Measurements from ENCODE around the gene WBP2. TPM values are rescaled to one million over a fixed set of nuclear protein-coding genes. Genes with fewer than 3 reads are reported as not detected.

The WBP2 gene
- total RNA-seq, 1 experiment from 2014 or later, result 132 TPM

GRCh38 chr17:75799402-75799801 is 55.7 kb downstream of the WBP2 start (continued):
- TF ChIP-seq REST (IDR thresholded peaks at IDR 0.05; ENCODE audit: low read depth) (no peak), SIN3A (IDR thresholded peaks at IDR 0.05; ENCODE audit: low read depth) (no peak), CEBPB (IDR thresholded peaks at IDR 0.05; ENCODE audit: low read depth) (no peak)

- ChIA-PET RAD21 (ENCODE audit: low non-redundant PET in 1 of 2, low total read pairs in 2 of 2, uncharacterized antibody in 2 of 2, unreplicated experiment in 2 of 2) (interaction anchor here in 1 of 2 experiments (0.6 kb wide), 1 partner anchor 26 kb away, joined by 4 read pairs; no protein-coding TSS in a partner anchor), POLR2A (interaction anchor here (0.8 to 2.6 kb wide), 2 partner anchors 8 to 16 kb away, joined by 3 to 20 read pairs; a partner anchor contains a TSS), CTCF (interaction anchor here (1.5 kb wide), 1 partner anchor 34 kb away, joined by 3 read pairs; no protein-coding TSS in a partner anchor)
- Histone ChIP-seq H4K20me1 (ENCODE audit: insufficient read depth) (no peaks in the 10 kb centered on the region), H3K79me2 (ENCODE audit: insufficient read depth, low read length) (peaks cover 27% of the 10 kb centered on the region; the same call in 1 of the 2 replicates), H3K27me3 (ENCODE audit: insufficient read depth, low read length) (no peaks in the 10 kb centered on the region), H3K4me2 (ENCODE audit: low read length) (no peak overlapping the region), H2AFZ (ENCODE audit: low read depth, low read length, poor library complexity, severe bottlenecking) (no peak overlapping the region), H3K9ac (ENCODE audit: low read length) (no peak overlapping the region), H3K9me2 (ENCODE audit: insufficient read depth) (no peaks in the 10 kb centered on the region), H3K36me3 (ENCODE audit: control insufficient read depth in 1 of 2, insufficient read depth in 2 of 2, low read length in 2 of 2) (peaks cover 23% of the 10 kb centered on the region in 2 experiments; a peak in 3 of 4 replicates), H3K4me1 (ENCODE audit: control insufficient read depth in 1 of 2, insufficient read depth in 2 of 2, low read length in 2 of 2) (no peaks in the 10 kb centered on the region), H3K4me3 (replicated peaks in 1 of 2; ENCODE audit: low read depth in 1 of 2, low read length in 2 of 2) (no peak overlapping the region), H3K9me3 (ENCODE audit: control insufficient read depth in 1 of 2, insufficient read depth in 1 of 2, low read depth in 1 of 2, low read length in 2 of 2) (no peaks in the 10 kb centered on the region), H3K27ac (ENCODE audit: low read depth, low read length) (no peak overlapping the region)
- intact Hi-C loops (cut with micrococcal nuclease), result no loop called here
- BruUV-seq (replicated peaks), result no TSS peak
- TF ChIP-seq ZFX (IDR thresholded peaks at IDR 0.05) (no peak), POLR2A (IDR thresholded peaks at IDR 0.05; ENCODE audit: borderline replicate concordance, extremely low read depth, insufficient read depth, insufficient read length) (no peak), SIN3A (IDR thresholded peaks at IDR 0.05; ENCODE audit: low read depth) (no peak), SP1 (IDR thresholded peaks at IDR 0.05; ENCODE audit: low read depth) (no peak), TCF7L2 (IDR thresholded peaks at IDR 0.05; ENCODE audit: borderline replicate concordance, extremely low read depth, insufficient read depth, insufficient read length) (no peak), RAD21 (IDR thresholded peaks at IDR 0.05; ENCODE audit: low read depth) (no peak), EZH2phosphoT487 (IDR thresholded peaks at IDR 0.05; ENCODE audit: borderline replicate concordance) (no peak), CEBPB (IDR thresholded peaks at IDR 0.05; ENCODE audit: low read depth) (no peak), CBX3 (IDR thresholded peaks at IDR 0.05; ENCODE audit: low read depth) (no peak), ELF1 (IDR thresholded peaks at IDR 0.05; ENCODE audit: borderline replicate concordance, low read depth) (no peak)
- TF ChIP-seq, protein P1, sequence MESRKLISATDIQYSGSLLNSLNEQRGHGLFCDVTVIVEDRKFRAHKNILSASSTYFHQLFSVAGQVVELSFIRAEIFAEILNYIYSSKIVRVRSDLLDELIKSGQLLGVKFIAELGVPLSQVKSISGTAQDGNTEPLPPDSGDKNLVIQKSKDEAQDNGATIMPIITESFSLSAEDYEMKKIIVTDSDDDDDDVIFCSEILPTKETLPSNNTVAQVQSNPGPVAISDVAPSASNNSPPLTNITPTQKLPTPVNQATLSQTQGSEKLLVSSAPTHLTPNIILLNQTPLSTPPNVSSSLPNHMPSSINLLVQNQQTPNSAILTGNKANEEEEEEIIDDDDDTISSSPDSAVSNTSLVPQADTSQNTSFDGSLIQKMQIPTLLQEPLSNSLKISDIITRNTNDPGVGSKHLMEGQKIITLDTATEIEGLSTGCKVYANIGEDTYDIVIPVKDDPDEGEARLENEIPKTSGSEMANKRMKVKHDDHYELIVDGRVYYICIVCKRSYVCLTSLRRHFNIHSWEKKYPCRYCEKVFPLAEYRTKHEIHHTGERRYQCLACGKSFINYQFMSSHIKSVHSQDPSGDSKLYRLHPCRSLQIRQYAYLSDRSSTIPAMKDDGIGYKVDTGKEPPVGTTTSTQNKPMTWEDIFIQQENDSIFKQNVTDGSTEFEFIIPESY (IDR thresholded peaks at IDR 0.05; ENCODE audit: extremely low read depth, insufficient replicate concordance, low read length), result no peak
- no peak for ATAC-seq
- no peak for DNase-seq (ENCODE audit: low read depth, low spot score)
Observed at GRCh38 chr17:75795820-75796607, 59.1 kb downstream of the WBP2 start.

Measured in HCT116 (cell line).